A549 (cell line): ENCODE measurements around the gene ARHGEF16. TPM values are rescaled to one million over a fixed set of nuclear protein-coding genes. Genes with fewer than 3 reads are reported as not detected.

ENCODE experiments used
- ATAC-seq, 2 experiments: fragments of 200-7000 bp in 1 of 2; fragments of >200 bp in 1 of 2; cut with Nextera tagmentation in 1 of 2; cut with Tn5 transposase in 1 of 2; 3 replicates each; pipeline versions ENCODE4 v1.8.0 to v1.9.1; 2018 to 2020; ENCODE audit warnings: mild to moderate bottlenecking in 1 of 2, moderate library complexity in 1 of 2
- CTCF ChIA-PET: fragments of 300-600 bp; sonication (Branson Sonifier 250); formaldehyde crosslinking; extraction: SDS; loops from one replicate; lab custom pipeline; 2021; ENCODE audit warnings: antibody characterized with exemption, inconsistent platforms; lab: Yijun Ruan, JAX
- POLR2A ChIA-PET: fragments of 350-600 bp; formaldehyde crosslinking; extraction: SDS; loops from one replicate; lab custom pipeline; 2021; ENCODE audit warnings: antibody characterized with exemption, inconsistent platforms; lab: Yijun Ruan, JAX
- DNase-seq, 2 experiments: peaks; one replicate each; pipeline versions ENCODE4 v3.0.0 to v3.0.0-alpha.2; 2011 to 2016; ENCODE audit warnings: low read depth in 1 of 2, low spot score in 1 of 2
- FAIRE-seq: peaks from 2 replicates; lab custom pipeline; 2011; peaks lifted over from hg19 to GRCh38; lab: Jason Lieb, UNC
- H3K27ac ChIP-seq, 2 experiments: fragments of >200 bp; sonication (Bioruptor Twin); formaldehyde crosslinking; 3 replicates each; pipeline ENCODE4 v1.5.1; 2016 to 2017
- H3K4me1 ChIP-seq: fragments of >200 bp; sonication (Bioruptor Twin); formaldehyde crosslinking; 3 replicates; pipeline ENCODE4 v1.6.1; 2016
- H3K4me2 ChIP-seq: fragments of >200 bp; sonication (Bioruptor Twin); formaldehyde crosslinking; 3 replicates; pipeline ENCODE4 v1.6.1; 2016
- H3K4me3 ChIP-seq: fragments of >200 bp; sonication (Bioruptor Twin); formaldehyde crosslinking; 3 replicates; pipeline ENCODE4 v1.5.1; 2016
- H3K9me3 ChIP-seq: fragments of >200 bp; sonication (Bioruptor Twin); formaldehyde crosslinking; 3 replicates; pipeline ENCODE4 v1.6.1; 2016
- CBX2 ChIP-seq: fragments of 200-600 bp; sonication (generic); IDR thresholded peaks from 2 replicates; pipeline ENCODE4 v1.6.1; 2016; ENCODE audit warnings: low read depth, mild to moderate bottlenecking, borderline replicate concordance
- CHD2 ChIP-seq: fragments of 150-350 bp; IDR thresholded peaks from 2 replicates; pipeline ENCODE4 v1.6.1; 2014; ENCODE audit warnings: low read length; ENCODE audit not compliant: partially characterized antibody
- EHF ChIP-seq: fragments of 250-450 bp; sonication (Bioruptor Pico); IDR thresholded peaks from 2 replicates; pipeline ENCODE4 v1.5.0; 2020; ENCODE audit warnings: mild to moderate bottlenecking
- EP300 ChIP-seq, 2 experiments: fragments of >200 bp; sonication (Bioruptor Twin); formaldehyde crosslinking; IDR thresholded peaks; 2 replicates in 1 of 2; 3 replicates in 1 of 2; pipeline ENCODE4 v1.6.1; 2016 to 2017
- HEYL ChIP-seq: fragments of 250-450 bp; sonication (Bioruptor Pico); IDR thresholded peaks from 2 replicates; pipeline ENCODE4 v1.8.0; 2021; ENCODE audit warnings: mild to moderate bottlenecking, moderate library complexity
- HMGXB4 ChIP-seq: fragments of 250-450 bp; sonication (Bioruptor Pico); IDR thresholded peaks from 2 replicates; pipeline ENCODE4 v1.5.0; 2021; ENCODE audit warnings: mild to moderate bottlenecking, moderate library complexity, borderline replicate concordance
- HOXB13 ChIP-seq: fragments of 250-450 bp; sonication (Bioruptor Pico); IDR thresholded peaks from 2 replicates; pipeline ENCODE4 v1.5.0; 2020; ENCODE audit warnings: low read depth, mild to moderate bottlenecking, moderate library complexity
- JUN ChIP-seq, 2 experiments: fragments of >200 bp; sonication (Bioruptor Twin); formaldehyde crosslinking; IDR thresholded peaks; 2 replicates in 1 of 2; 3 replicates in 1 of 2; pipeline ENCODE4 v1.6.1; 2016 to 2017
- JUNB ChIP-seq: fragments of >200 bp; sonication (Bioruptor Twin); formaldehyde crosslinking; IDR thresholded peaks from 2 replicates; pipeline ENCODE4 v1.6.1; 2016
- MAFK ChIP-seq: fragments of 450-650 bp; IDR thresholded peaks from 2 replicates; pipeline ENCODE4 v1.6.1; 2014; ENCODE audit not compliant: partially characterized antibody
- MAX ChIP-seq: IDR thresholded peaks from 2 replicates; pipeline ENCODE4 v1.6.1; 2012
- MAZ ChIP-seq: fragments of 150-350 bp; IDR thresholded peaks from 2 replicates; pipeline ENCODE4 v1.6.1; 2014; ENCODE audit warnings: antibody characterized with exemption, low read depth, low read length, borderline replicate concordance
- MYC ChIP-seq: IDR thresholded peaks from 2 replicates; pipeline ENCODE4 v1.6.1; 2012; ENCODE audit warnings: mild to moderate bottlenecking, inconsistent platforms, low read length, improper control_type of control experiment, borderline replicate concordance
- NPAS2 ChIP-seq: fragments of 250-450 bp; sonication (Bioruptor Pico); IDR thresholded peaks from 2 replicates; pipeline ENCODE4 v1.8.0; 2022; ENCODE audit warnings: mild to moderate bottlenecking, moderate library complexity, borderline replicate concordance
- NR3C1 ChIP-seq: fragments of >200 bp; sonication (Bioruptor Twin); formaldehyde crosslinking; IDR thresholded peaks from 3 replicates; pipeline ENCODE4 v1.6.1; 2017
- PHF8 ChIP-seq: fragments of 200-600 bp; sonication (generic); IDR thresholded peaks from 2 replicates; pipeline ENCODE4 v1.6.1; 2016; ENCODE audit warnings: low read depth, mild to moderate bottlenecking, antibody characterized with exemption, moderate library complexity, borderline replicate concordance
- RAD21 ChIP-seq, 2 experiments: fragments of >200 bp in 1 of 2; sonication (Bioruptor Twin) in 1 of 2; formaldehyde crosslinking in 1 of 2; IDR thresholded peaks in 1 of 2; conservative IDR thresholded peaks in 1 of 2; 2 replicates in 1 of 2; 3 replicates in 1 of 2; pipeline ENCODE4 v1.6.1; 2012 to 2018; ENCODE audit warnings: inconsistent platforms in 1 of 2
- RCOR1 ChIP-seq: fragments of 150-350 bp; IDR thresholded peaks from 2 replicates; pipeline ENCODE4 v1.6.1; 2014; ENCODE audit warnings: antibody characterized with exemption, low read length, low read depth
- RFX5 ChIP-seq: fragments of 450-650 bp; IDR thresholded peaks from 2 replicates; pipeline ENCODE4 v1.7.1; 2014; ENCODE audit warnings: antibody characterized with exemption, mild to moderate bottlenecking, moderate library complexity
- TFCP2L1 ChIP-seq: fragments of 250-450 bp; sonication (Bioruptor Pico); IDR thresholded peaks from 2 replicates; pipeline ENCODE4 v1.5.0; 2021; ENCODE audit warnings: mild to moderate bottlenecking
- TP53 ChIP-seq: fragments of 250-450 bp; sonication (Bioruptor Pico); IDR thresholded peaks from 2 replicates; pipeline ENCODE4 v1.5.0; 2021; ENCODE audit warnings: mild to moderate bottlenecking, moderate library complexity
- WGBS: methylation state at CpG from one replicate; pipeline ENCODE4 v1.1.6; 2017; ENCODE audit errors: missing lambda C conversion rate; 5-methylcytosine and 5-hydroxymethylcytosine counted together
- polyA plus RNA-seq, 4 experiments: library from polyadenylated mRNA; depleted of rRNA in 3 of 4; stranded (reverse); fragments of >200 nt; fragmentation: RNase III in 1 of 4; extraction: RNeasy Plus Mini Kit Qiagen cat#74134 plus additional on column Dnase treatment in 1 of 4; gene quantifications; 2 replicates in 3 of 4; 3 replicates in 1 of 4; pipeline ENCODE4 v1.2.3, GENCODE V29; 2011 to 2017
- TF ChIP-seq, protein P1 (sequence below): fragments of >200 bp; sonication (Bioruptor Twin); formaldehyde crosslinking; IDR thresholded peaks from 3 replicates; pipeline ENCODE4 v1.6.1; 2016

ARHGEF16 gene
- polyA plus RNA-seq, 2 of the 4 experiments (the other 2 are of a cell fraction): 1.4 to 3.2 TPM

DNA sequence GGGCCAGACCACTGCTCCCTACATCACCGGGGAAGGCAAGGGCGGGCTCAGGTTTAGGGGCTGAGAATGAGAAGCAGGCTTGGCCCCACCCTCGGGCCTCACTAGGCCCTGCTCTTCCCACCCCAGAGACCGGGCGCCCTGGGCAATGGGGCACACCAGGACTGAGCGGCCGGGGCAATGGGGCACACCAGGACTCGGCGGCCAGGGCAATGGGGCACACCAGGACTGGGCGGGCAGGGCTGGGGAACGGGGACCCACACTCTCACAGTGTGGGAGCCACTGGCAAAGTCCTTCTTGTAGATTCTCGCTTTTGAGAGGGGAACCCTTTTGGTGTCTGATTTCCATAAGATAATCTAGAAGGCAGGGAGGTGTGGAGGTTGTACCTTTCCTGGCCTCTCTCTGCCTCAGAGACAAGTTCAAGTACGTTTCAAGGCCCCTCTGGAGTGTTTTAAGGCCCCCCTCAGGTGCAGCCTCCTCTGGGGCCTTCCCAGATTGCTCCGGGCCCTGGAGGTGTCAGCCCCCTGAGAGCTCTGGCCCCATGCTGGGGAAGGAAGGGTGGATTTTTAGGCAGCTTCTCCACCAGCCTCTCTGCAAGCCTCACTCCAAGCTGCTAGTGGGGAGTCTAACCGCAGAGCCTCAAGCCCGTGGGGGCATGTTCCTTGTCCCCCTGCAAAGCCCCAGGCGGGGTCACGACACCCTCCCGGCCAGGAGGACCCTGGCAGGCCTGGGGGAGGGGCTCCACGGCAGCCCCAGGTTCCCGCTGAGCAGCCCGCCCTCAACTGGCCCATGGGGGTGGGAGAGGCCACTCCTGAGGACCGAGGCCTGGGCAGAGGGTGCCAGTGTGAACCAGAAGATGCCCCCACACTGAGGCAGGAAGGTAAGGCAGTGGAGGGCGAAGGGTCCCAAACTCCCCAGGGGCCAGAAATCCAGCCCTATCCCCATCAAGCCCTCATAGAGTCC, 66.2 kb downstream of the ARHGEF16 start:
- no peak overlapping the region for H3K4me3 ChIP-seq
- H3K4me1 ChIP-seq: no peaks in the 10 kb centered on the region
- no peak overlapping the region for H3K4me2 ChIP-seq
- POLR2A ChIA-PET: no interaction called here
- ATAC-seq (no peak), DNase-seq (no peak), FAIRE-seq (no peak)
- no peak for TF ChIP-seq RFX5
- TF ChIP-seq RAD21 (conservative IDR thresholded peaks at IDR 0.05 in 1 of 2, IDR thresholded peaks at IDR 0.05 in 1 of 2): no peak
- H3K9me3 ChIP-seq: no peaks in the 10 kb centered on the region
- CTCF ChIA-PET: no interaction called here
- 83% methylated on average over 6 of the region's 24 CpGs for WGBS
- H3K27ac ChIP-seq: no peak overlapping the region

DNA sequence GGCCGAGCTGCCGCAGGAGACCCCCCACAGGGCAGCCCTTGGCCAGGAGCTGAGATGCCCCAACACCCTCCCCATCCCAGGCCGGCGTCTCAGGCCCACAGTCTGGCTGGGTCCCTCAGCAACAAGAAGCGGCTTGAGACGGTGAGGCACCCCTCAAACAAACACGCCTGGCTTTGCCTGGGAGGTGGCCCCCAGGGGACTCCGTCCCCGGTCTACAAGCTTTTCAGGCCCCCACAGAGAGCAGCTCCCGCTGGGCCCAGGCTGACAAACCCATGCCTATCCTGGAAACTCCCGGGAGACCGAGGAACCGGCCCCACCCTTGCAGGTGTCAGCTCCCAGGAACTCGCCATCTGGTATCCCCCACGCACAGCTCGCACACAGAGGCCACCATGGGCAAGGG, 67.0 kb downstream of the ARHGEF16 start:
- TF ChIP-seq NPAS2 (CRISPR knock-in tag) (no peak), MAZ (no peak), MAX (no peak), TFCP2L1 (CRISPR knock-in tag) (no peak), RCOR1 (no peak), JUN (IDR thresholded peaks at IDR 0.05) (no peak), CHD2 (no peak)
- Histone ChIP-seq H3K4me2 (no peak overlapping the region), H3K4me1 (no peaks in the 10 kb centered on the region), H3K4me3 (no peak overlapping the region), H3K9me3 (no peaks in the 10 kb centered on the region), H3K27ac (no peak overlapping the region)
- no peak for ATAC-seq
- ChIA-PET POLR2A (no interaction called here), CTCF (no interaction called here)
- WGBS: 91% methylated on average over 7 of the region's 16 CpGs
- FAIRE-seq: no peak
- no peak for DNase-seq

- CTCF ChIA-PET: no interaction called here
- ATAC-seq (no peak), DNase-seq (no peak), FAIRE-seq (no peak)
- Histone ChIP-seq H3K4me3 (no peak overlapping the region), H3K9me3 (no peaks in the 10 kb centered on the region), H3K4me1 (no peaks in the 10 kb centered on the region), H3K4me2 (no peak overlapping the region), H3K27ac (no peak overlapping the region)
- POLR2A ChIA-PET: no interaction called here
- no peak for TF ChIP-seq HMGXB4
- TF ChIP-seq JUNB: no peak
- no peak for TF ChIP-seq EP300 (IDR thresholded peaks at IDR 0.05)
- no peak for TF ChIP-seq EHF (CRISPR knock-in tag)
- no peak for TF ChIP-seq PHF8
- no peak for TF ChIP-seq MYC
- no peak for TF ChIP-seq TP53
- no peak for TF ChIP-seq HEYL
- TF ChIP-seq, protein P1, sequence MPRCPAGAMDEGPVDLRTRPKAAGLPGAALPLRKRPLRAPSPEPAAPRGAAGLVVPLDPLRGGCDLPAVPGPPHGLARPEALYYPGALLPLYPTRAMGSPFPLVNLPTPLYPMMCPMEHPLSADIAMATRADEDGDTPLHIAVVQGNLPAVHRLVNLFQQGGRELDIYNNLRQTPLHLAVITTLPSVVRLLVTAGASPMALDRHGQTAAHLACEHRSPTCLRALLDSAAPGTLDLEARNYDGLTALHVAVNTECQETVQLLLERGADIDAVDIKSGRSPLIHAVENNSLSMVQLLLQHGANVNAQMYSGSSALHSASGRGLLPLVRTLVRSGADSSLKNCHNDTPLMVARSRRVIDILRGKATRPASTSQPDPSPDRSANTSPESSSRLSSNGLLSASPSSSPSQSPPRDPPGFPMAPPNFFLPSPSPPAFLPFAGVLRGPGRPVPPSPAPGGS: no peak
- TF ChIP-seq MAFK: no peak
- no peak for TF ChIP-seq HOXB13 (CRISPR knock-in tag)
- TF ChIP-seq NR3C1: no peak
- no peak for TF ChIP-seq CBX2
- no peak for TF ChIP-seq MAX
- 95% methylated on average over 4 of the region's 13 CpGs for WGBS
Measured at GRCh38 chr1:3522112-3522511, 67.6 kb downstream of the ARHGEF16 start.
